ENCODE data around the gene KAT14.
"Not testable (repeated sequence)": the region's sequence is repeated elsewhere in the genome, so short reads cannot be mapped to it uniquely, and the experiment has no call there.

The KAT14 gene, protein sequence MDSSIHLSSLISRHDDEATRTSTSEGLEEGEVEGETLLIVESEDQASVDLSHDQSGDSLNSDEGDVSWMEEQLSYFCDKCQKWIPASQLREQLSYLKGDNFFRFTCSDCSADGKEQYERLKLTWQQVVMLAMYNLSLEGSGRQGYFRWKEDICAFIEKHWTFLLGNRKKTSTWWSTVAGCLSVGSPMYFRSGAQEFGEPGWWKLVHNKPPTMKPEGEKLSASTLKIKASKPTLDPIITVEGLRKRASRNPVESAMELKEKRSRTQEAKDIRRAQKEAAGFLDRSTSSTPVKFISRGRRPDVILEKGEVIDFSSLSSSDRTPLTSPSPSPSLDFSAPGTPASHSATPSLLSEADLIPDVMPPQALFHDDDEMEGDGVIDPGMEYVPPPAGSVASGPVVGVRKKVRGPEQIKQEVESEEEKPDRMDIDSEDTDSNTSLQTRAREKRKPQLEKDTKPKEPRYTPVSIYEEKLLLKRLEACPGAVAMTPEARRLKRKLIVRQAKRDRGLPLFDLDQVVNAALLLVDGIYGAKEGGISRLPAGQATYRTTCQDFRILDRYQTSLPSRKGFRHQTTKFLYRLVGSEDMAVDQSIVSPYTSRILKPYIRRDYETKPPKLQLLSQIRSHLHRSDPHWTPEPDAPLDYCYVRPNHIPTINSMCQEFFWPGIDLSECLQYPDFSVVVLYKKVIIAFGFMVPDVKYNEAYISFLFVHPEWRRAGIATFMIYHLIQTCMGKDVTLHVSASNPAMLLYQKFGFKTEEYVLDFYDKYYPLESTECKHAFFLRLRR

DNA sequence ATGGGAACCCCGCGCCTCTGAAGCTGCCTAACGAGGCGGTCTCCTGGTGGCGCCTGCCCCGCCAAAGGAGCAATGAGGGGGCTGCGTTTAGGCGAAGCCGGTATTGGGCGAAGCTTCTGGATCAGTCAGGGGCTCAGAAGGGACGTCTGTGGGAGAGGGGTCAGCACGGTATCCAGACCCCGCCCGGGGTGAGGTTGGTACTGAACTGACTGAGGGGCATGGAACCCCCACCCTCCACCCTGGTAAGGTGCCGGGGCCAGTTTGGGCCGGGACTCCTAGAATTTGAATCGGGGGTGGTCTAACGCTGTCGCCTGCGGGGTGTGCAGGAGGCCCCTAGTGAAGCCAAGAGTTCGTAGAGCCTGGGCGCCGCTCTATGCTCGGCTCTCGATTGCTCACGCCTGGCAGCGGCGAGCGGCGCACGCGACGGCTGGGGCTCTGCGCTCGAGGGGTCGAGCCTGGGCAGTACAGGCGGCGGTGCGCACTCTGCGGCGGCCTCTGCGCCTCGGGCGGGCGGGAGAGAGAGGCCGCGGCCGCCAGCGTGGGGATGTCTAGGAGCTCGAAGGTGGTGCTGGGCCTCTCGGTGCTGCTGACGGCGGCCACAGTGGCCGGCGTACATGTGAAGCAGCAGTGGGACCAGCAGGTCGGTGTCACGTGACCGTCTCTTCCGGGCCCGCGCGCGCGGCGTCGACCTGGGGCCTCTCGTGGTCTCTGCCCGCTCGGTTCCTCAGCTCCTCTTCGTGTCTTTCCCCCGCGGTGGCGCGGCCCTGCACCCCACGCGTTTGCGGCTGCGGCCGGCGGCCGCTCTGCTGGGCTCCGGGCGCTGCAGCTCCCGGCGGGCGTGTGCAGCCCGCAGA lies at the start of gene KAT14, which contains the start of gene PET117:
TSS of gene KAT14 (plus strand) at position 452 of the 854 bp plus-strand sequence. CDS start 4,798 bp downstream, outside the sequence.
TSS of gene PET117 (plus strand) at position 452 of the 854 bp plus-strand sequence. CDS start at position 545, 93 bp downstream.
- DNase-seq (ENCODE audit: low read depth) = peak; percentile 73

DNA sequence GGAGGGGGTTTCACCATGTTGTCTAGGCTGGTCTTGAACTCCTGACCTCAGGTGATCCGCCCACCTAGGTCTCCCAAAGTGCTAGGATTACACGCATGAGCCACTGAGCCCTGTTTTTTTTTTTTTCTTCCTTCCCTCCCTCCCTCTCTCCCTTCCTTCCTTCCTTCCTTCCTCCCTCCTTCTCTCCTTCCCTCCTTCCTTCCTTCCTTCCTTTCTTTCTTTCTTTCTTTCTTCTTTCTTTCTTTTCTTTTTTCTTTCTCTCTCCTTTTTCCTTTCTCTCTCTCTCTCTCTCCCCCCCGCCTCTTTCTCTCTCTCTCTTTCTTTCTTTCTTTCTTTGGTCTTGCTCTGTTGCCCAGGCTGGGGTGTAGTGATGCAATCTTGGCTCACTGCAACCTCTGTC lies 49.4 kb upstream of the KAT14 start:
- not testable (repeated sequence) for DNase-seq (ENCODE audit: low read depth)

DNA sequence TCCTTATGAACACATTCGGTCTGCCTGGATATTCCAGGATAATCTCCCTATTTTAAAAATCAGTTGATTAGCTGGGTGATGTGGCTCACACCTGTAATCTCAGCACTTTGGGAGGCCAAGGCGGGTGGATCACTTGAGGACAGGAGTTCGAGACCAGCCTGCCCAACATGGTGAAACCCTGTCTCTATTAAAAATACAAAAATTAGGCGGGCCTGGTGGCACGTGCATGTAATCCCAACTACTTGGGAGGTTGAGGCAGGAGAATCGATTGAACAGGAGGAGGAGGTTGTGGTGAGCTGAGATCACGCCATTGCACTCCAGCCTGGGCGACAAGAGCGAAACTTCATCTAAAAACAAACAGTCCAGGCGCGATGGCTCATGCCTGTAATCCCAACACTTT lies 48.8 kb upstream of the KAT14 start:
- not testable (repeated sequence) for DNase-seq (ENCODE audit: low read depth)

DNA sequence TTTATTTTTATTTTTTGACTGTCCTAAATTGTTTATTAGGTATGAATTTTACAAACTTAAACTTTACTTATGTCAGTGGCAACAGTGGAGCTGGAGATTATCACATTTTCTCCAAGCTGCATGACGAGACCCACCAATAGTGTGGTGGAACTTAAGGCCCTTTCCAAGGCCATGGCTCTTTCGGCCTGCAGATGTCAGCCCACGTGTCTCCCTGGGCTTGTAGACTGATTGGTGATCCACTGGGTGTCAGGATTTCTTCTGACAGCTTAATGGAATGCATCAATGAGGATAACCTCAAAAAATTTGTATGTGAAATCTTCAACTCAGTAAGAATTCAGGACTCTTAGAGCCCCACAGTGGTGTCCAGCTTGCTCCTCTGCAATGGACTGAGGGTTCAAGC lies 47.6 kb upstream of the KAT14 start:
- DNase-seq (ENCODE audit: low read depth) = no peak

DNA sequence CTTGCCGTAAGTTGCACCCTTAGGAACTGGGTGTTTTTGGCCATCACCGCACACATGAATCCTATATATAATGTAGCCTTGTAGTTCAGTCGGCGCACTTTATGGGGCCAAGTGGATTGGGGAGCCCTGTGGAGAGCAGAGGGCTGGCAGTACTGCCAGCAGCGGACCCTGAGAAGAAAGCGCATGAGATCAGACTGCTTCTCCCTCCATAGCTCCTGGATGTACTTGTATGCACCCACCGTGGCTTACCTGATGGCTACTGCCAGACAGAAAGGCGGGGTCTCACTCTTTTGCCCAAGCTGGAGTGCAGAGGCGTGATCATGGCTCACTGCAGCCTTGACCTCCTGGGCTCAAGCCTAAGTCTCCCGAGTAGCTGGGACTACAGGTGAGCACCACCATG lies 47.2 kb upstream of the KAT14 start:
- no peak for DNase-seq (ENCODE audit: low read depth)

DNA sequence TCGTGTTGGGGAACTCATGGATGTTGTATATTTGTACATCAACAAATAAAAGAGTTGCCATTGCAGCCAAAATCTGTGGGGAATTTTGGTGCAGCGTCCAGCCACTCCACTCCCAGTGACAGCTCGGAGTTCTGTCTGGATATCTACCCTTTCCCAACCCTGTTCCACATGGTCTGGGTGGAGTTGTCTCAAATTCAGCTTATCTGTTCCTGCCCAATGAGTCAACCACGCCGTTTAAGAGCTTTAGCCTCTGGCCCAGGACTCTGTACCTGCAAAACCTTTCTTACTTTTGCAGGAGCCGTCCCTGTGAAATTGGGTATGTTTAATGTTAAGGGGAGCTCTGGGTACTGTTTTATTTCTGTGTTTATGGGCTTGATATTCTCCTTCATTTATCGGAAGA lies 46.0 kb upstream of the KAT14 start:
- no peak for DNase-seq (ENCODE audit: low read depth)

DNA sequence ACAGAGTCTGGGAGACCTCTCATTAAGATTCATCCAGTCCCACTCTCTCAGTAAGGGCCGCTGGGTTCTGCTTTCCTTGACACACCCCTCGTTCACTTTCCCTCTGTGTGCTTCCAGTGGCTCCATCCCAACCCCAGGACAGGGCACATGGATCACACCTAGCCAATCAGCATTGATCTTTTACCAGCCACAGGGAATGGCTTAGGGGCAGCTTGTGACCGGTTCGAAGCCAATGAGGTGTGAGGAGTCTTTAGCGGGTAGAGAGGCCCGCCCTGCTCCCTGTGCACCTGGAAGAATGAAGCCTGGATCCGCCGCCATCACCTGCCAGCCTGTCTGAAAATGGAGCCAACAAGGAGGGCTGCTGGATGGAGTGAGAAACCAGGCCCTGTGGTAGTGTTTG lies 44.8 kb upstream of the KAT14 start:
- DNase-seq (ENCODE audit: low read depth) = no peak

DNA sequence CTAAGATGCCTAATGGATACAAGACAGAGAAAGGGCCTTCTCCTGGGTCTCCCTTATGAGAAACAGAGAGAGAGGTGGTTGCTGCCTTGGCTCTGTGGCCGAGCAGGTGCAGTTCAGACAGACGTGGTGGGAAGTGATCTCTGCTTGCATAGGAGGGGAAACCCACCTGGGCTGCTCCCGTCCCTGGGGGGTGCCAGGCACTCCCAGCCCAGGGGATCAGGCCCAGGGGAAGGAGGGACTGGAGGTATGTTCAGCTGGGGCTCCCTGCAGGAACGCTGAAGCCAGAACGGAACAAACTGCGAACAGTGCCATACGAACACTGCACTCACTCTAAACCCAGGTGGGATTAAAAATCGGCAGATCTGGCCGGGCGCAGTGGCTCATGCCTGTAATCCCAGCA lies 44.3 kb upstream of the KAT14 start:
- DNase-seq (ENCODE audit: low read depth) = no peak

DNA sequence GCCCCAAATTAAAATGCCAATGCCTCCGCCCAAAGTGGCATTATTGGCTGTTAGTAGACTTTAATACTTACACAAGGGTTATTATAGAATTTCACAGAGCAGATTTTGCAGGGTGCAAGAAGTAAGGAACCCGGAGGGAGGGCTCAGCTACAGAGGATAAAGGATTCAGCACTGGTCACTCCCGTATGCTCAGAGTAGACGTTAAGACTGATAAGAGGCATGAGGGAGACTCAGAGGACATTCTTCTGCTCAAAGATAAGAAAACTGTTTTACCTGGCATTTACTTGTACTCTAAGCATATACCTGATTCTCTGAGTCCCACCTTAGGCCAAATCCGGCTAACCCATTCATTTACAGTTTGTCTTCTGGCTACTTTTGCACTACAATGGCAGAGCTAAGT lies 43.5 kb upstream of the KAT14 start:
- DNase-seq (ENCODE audit: low read depth) = no peak

DNA sequence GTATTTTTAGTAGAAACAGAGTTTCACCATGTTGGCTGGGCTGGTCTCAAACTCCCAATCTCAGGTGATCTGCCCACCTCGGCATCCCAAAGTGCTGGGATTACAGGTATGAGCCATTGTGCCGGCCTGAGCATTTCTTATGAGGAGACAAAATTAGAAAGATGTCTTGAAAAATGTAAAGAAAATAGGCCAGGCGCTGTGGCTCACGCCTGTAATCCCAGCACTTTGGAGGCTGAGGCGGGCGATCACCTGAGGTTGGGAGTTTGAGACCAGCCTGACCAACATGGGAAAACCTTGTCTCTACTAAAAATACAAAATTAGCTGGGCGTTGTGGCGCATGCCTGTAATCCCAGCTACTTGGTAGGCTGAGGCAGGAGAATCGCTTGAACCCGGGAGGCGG lies 37.1 kb upstream of the KAT14 start:
- not testable (repeated sequence) for DNase-seq (ENCODE audit: low read depth)

DNA sequence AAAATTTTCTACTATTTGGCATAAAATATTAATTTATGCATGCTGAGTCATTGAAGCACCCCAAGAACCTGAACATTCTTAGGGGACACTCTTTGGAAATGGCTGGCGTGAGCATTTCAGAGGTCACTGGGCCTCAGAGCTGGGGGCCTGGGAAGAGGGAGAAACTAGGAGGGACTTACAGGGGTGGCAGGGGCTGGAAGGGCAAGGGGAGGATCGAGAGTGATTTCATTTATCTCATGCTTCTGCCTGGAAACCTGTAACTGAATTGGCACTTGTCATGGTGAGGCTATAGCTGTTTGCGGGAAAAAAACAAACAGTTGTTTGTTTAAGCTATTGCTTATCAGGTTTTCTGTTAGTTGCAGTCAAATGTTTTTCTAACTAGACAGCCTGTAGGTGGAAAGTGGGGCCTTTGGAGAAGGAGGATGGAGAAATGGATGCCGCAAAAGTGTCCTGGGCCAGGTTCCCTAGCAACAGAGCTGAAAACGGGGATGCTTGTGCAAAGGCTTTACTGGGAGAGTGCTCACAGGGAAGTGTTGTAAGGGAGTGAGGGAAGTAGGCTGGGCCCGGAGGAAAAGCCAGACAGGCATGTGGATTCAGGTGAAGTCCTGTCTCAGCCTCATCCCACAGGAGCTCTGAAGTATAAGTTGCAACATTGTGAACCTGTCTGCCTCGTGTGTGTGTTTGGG lies 36.4 kb upstream of the KAT14 start:
- DNase-seq (ENCODE audit: low read depth) = no peak

DNA sequence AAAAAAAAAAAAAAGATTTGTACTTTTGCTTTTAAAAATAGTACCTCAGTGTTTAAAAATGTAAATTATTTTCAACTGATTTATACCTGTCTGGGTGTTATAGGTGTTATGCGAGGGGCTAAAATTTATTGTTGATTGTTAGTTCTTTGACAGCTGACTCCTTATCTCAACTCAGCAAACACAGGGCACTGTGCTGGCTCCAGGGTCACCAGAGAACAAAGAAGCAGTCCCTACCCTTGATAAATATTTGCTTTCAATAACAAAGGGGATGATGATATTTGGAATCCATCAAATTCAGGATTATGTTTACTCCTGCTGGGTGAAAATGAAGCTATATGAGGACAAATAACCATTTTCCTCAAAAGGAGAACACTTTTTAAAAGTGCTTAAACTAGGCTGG lies 34.2 kb upstream of the KAT14 start:
- no peak for DNase-seq (ENCODE audit: low read depth)

DNA sequence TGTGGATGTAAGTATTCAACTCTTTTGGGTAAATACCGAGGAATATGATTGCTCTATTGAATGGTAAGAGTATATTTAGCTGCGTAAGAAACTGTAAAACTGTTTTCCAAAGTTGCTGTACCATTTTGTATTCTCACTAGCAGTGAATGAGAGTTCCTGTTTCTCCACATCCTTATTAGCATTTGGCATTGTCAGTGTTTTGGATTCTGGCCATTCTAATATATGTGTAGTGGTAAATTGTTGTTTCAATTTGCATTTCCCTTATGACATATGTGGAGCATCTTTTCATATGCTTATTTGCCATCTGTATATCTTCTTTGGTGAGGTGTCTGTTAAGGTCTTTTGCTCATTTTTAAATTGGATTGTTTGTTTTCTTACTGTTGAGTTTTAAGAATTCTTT lies 29.3 kb upstream of the KAT14 start:
- DNase-seq (ENCODE audit: low read depth) = no peak

DNA sequence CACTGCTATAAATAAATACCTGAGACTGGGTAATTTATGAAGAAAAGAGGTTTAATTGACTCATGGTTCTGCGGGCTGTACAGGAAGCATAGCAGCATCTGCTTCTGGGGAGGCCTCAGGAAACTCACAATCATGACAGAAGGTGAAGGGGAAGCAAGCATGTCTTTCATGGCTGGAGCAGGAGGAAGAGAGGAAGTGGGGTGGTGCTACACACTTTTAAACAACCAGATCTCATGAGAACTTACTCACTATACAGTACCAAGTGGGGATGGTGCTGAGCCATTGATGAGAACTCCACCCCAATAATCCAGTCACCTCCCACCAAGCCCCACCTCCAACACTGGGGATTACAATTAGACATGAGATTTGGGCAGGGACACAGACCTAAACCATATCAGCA lies 9.1 kb upstream of the KAT14 start:
- DNase-seq (ENCODE audit: low read depth) = not testable (repeated sequence)

DNA sequence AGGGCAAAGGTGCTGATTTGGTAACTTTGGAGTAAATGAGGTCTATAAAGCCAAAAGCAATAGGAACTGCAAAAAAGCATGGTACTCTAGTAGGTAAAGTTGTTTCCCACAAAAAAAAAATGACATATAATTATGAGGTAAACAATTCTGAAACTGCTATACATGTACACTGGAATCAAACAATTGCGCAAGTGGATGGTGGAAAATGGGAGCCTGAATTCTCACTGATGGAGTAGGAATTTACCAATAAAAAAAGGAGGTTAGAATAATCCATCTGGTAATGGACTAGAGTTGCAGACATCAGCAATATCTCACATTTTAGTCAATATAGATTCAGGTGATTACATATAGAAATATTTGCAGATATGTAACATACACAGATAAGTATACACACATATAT lies 5.0 kb upstream of the KAT14 start:
- no peak for DNase-seq (ENCODE audit: low read depth)

DNA sequence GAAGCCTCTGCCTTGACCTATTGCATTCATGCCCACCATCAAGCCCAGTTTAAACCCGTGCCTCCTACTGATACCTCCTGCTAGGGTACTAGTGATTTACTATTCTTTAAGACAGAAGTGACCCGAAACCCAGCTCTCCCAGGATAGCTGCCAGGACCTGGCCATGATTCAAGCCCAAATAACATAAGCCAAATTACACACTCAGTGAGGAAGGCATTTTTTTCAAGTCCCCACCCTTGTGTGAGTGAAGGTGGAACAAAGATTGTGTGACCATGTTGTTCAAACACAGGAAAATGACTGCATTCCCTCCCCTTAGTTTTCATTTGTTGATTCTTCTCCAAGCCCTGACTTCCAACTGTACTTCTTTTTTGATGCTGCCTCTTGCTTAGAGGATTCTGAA lies 3.7 kb upstream of the KAT14 start:
- no peak for DNase-seq (ENCODE audit: low read depth)

DNA sequence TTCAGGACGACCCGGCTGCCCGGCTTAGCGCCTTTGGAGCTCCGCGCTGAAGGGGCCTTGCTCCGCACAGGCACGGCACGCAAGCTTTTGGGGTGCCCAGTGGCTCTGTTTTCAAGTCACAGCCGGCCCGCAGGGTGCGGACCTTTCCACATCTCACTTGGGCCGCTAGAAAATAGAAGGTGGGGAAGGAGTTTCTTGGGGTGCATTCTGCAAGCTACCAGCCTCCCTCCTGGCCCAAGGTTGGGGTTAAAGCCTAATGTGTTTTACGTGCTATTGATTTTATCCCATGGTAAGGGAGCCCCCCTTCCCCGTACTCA lies 561 bp downstream of the KAT14 start:
- no peak for DNase-seq (ENCODE audit: low read depth)

DNA sequence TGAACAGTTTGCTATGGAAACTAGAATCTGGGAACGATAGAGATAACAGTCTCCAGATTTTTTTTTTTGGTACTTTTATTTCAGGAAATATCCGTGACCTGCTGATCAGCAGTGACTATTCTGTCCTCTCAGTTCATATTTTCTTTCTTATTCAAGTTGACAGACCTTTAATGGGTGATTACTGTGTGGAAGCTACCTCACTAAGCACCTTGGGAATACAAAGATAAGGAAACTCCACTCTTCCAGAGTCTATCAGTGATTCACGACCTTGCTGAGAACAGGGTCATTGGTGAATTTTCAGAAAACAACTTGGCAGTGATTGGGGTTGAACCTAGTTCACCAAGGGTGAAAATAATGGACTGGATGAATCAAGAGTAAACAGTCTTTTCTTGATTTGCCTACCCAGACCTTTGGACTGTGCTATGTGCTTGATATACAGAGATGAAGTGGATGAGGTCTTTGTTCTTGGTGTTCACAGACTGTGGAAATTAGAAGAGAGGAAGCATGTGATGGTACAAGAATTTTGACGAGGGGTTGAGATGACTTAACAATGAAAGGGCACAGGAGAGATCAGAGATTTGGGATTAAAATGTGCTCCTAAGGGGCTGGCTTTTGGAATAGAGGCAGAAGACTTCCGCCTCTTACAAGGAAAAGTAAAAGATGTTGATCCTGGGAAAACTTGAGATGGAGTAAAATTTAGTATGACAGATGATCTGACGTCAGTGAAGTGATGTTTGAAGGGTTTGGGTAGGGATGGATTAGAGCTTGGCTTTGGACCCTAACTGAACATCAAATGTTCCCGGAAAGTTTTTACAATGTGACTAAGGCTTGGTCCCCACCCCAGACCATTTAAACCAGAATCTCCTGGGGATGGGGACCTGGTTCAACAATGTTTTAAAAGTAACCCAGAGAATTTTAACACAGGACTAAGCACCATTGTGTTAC lies 1.2 kb downstream of the KAT14 start:
- DNase-seq (ENCODE audit: low read depth) = no peak

DNA sequence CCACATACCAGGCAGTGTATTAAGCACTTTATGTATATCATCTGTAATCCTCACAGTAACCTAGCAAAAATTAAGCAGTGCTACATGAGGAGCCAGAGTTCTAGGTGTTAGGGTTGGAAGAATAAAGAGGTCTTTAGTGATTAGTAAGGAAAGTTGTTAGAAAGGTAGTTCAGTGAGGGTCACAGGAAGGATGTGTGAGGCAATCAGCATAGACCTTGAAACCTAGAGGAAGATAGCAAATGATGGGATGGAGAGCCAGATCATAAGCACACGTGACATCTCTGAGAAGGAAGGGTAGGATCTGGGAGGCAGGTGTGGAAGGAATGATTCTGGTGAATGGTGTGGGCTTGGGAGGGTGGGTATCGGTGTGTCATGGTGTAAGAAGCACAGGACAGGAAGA lies 2.2 kb downstream of the KAT14 start:
- no peak for DNase-seq (ENCODE audit: low read depth)

DNA sequence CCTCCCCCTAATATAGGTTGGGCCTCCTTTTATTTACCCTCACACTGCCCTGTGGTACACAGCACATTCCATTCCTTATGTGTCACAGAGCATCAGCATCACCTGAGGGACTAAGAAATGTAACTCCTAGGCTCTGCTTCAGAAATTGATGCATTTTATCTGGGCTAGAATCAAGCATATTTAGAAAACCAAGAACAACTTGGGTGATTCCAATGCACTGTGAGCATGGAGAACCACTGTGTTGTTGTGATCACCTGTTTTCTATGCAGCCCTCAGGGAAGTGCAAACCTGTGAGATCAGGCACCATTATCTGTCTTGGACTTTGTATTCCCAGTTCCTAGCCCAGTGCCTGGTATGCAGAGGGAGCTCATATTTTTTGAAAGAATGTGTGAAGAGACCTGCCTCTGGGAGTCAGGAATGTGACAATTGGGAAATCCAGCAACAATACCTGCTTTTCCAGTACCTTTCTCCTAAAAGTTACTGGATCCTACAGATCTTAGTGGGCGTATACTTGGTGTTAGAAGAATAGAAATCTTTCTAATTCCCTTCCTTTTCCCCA lies 7.0 kb downstream of the KAT14 start:
- no peak for DNase-seq (ENCODE audit: low read depth)
